ENCODE data around the gene EEF1A2.
"Not testable (repeated sequence)": the region's sequence is repeated elsewhere in the genome, so short reads cannot be mapped to it uniquely, and the experiment has no call there.

Gene EEF1A2

DNA sequence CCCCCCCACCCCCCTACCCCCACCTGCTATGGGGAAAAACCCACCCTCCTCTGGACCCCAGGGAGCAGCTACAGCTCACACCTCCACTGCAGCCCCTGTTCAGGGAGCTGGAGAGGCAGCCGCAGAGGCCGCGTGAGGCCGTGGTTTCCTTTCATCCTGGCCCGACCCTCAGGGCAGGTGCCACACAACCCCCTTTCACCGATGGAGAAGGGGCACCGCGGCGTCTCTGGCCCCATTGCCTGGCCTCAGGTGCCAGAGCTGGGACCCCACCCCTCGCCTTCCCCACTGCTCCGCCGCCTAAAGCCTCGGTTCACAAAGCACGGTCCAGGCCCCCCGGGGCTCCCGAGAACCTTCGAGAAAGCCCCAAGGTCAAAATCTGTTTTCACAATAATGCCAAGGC lies 14.6 kb downstream of the EEF1A2 start:
- no peak overlapping the region for H3K4me3 ChIP-seq (replicated peaks; ENCODE audit: low read depth, low read length)

DNA sequence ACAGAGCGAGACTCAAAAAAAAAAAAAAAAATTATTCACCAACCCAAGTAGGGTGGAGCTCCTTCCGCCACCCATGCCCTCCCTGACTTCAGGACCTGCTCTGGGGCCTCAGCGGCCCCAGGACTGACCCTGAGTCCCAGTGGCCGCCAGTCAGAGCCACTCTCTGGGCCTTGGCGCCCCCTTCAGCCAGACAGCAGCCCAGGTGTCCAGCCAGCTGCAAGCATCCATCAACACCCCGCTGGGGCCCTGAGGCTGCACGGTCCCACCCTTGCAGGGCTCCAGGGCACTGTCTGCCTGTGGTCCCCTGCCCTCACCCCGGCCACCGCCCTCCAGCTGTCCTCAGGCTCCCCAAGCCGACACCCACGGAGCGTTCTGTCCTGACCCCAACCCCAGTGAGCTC lies 15.0 kb downstream of the EEF1A2 start:
- TF ChIP-seq, protein P1, sequence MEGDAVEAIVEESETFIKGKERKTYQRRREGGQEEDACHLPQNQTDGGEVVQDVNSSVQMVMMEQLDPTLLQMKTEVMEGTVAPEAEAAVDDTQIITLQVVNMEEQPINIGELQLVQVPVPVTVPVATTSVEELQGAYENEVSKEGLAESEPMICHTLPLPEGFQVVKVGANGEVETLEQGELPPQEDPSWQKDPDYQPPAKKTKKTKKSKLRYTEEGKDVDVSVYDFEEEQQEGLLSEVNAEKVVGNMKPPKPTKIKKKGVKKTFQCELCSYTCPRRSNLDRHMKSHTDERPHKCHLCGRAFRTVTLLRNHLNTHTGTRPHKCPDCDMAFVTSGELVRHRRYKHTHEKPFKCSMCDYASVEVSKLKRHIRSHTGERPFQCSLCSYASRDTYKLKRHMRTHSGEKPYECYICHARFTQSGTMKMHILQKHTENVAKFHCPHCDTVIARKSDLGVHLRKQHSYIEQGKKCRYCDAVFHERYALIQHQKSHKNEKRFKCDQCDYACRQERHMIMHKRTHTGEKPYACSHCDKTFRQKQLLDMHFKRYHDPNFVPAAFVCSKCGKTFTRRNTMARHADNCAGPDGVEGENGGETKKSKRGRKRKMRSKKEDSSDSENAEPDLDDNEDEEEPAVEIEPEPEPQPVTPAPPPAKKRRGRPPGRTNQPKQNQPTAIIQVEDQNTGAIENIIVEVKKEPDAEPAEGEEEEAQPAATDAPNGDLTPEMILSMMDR (IDR thresholded peaks at IDR 0.05; ENCODE audit: low read length, missing control alignments): peak; percentile 1

More for the DNA sequence above, 14.6 kb downstream of the EEF1A2 start:
- no peak for DNase-seq (ENCODE audit: low read depth)
- TF ChIP-seq, protein P1 (IDR thresholded peaks at IDR 0.05; ENCODE audit: low read length, missing control alignments): no peak

DNA sequence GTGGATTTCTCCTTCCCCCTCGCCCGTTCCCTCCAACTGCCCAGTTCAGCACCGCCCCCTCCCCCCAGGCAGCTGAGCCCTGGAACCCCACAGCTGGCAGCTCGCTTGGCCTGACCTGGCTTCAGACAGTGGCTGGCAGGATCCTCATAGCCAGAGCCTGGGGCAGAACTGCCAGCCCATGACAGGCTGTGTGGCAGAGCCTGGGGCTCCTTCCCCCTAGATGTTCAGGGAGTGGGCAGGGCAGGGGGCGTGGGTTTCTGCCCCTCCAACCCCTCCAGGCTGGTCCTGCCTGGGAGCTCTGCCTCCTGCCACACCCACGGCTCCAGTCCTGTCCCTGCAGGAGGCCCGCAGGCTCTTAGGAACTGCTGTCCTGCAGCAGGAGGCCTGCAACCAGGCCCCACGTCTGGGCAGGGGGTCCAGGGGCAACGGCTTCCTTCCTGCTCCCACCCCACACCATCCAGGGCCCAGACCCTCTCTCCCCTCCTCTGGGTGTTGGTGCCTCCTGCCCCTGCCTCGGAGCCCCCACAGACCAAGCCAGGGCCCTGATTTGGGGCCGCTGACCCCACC lies 16.8 kb downstream of the EEF1A2 start:
- no peak for DNase-seq (ENCODE audit: low read depth)
- no peak overlapping the region for H3K4me3 ChIP-seq (replicated peaks; ENCODE audit: low read depth, low read length)
- TF ChIP-seq, protein P1 (IDR thresholded peaks at IDR 0.05; ENCODE audit: low read length, missing control alignments): no peak

More for the DNA sequence above, 15.0 kb downstream of the EEF1A2 start:
- H3K4me3 ChIP-seq (replicated peaks; ENCODE audit: low read depth, low read length): no peak overlapping the region
- DNase-seq (ENCODE audit: low read depth): no peak

DNA sequence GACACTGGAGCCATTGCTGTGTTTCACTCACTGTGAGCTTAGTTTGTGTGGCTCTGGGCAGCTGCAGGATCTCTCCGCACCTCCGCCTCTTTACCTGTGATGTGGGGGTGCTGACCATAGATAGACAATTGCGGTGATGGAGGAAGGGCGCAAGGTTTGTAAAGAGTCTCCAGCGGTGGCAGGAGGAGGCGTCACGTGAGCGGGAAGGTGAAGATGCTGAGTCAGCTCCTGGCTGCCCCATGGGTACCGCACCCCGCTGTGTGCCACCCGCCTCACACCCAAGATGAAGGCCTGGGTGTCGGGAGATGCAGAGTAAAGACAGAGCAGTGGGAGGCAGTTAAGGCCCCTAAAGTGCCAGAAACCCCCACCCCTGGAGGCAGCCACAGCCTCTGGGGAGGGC lies 17.4 kb downstream of the EEF1A2 start:
- no peak for DNase-seq (ENCODE audit: low read depth)
- TF ChIP-seq, protein P1 (IDR thresholded peaks at IDR 0.05; ENCODE audit: low read length, missing control alignments): no peak
- H3K4me3 ChIP-seq (replicated peaks; ENCODE audit: low read depth, low read length): no peak overlapping the region

DNA sequence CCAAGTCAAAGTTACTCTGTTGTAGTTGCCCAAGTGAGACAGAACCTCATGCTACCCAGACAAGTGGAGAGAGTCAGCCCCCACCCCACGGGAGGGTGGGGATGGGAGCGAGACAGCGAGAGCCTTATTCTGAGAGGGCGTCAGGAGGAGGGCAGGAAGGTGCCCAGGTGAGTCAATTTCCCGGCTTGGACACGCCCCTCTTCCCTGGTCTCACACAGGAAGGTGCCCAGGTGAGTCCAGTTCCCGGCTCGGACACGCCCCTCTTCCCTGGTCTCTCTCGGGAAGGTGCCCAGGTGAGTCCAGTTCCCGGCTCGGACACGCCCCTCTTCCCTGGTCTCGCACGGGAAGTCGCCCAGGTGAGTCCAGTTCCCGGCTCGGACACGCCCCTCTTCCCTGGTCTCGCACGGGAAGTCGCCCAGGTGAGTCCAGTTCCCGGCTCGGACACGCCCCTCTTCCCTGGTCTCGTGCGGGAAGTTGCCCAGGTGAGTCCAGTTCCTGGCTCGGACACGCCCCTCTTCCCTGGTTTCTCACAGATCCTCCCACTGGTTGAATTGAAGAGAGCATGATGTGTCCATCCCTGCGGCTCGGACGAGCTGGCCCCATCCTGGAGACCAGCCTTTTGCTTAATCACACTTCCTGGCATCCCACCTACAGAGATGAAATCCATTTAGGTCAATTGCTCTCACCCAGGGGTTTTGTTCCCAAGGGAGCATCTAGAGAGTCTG lies 19.0 kb downstream of the EEF1A2 start:
- H3K4me3 ChIP-seq (replicated peaks; ENCODE audit: low read depth, low read length); DNase-seq (ENCODE audit: low read depth): not testable (repeated sequence)

DNA sequence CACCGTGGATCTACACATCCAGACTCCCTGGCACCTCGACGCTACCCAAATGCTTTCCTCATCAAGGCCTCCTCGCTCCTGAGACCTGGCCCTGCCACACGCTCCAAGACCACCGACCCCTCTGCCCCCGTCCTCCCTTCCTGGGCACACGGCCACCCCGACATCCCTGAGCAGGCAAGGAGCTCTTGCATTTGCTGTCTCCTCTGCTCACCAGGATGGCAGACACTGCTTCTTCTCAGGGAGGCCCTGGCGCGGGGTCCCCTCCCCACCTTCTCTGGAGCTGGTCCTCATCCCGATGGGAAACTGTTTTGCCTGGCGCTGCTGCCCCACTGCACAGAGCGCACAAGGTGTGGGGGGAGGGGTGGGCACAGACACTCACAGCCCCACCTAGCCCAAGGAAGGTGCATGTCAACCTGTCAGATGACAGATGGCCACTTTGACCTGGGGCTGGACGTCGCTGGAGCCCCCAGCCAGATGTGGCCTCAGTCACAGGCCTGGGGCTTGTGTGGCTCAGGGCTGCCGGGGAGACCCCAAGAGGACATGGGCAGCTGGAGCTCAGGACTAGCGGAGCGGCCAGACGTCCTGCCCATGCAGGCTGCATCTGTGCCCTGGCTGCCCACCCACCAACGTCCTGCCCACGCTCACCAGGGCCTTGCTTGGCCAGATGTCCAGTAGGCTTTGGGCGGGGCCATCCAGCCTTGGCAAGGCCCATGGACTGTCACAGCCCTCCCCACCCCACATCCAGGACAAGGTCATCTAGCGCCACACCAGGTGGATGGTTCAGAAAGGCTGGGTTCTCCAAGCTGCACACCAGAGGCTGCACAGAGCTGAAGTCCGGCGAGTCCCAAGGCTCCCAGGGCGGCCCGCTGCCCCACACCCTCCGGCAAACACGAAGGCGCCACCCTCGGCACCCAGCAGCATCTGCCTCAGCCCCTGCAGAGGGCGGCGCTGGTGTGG lies 20.3 kb downstream of the EEF1A2 start:
- no peak for DNase-seq (ENCODE audit: low read depth)
- no peak overlapping the region for H3K4me3 ChIP-seq (replicated peaks; ENCODE audit: low read depth, low read length)
- TF ChIP-seq, protein P1 (IDR thresholded peaks at IDR 0.05; ENCODE audit: low read length, missing control alignments): no peak

DNA sequence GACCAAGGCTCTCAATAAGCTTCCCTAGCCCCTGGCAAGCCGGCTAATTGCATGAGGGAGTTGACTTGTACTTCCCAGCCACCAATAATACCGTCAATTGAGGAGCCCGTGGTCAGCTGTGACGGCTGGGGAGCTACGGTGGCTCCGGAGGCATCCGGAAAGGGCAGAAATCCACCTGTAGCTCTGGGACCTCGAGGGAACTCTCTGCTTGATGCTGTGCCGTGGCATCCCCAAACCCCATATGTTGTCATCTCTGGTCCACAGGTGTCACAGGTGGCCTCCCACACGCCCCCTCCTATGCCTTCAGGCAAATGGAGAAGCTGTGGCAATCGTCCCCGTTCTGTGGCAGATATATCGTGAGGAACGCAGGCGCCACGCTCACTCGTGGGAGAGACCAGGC lies 20.9 kb downstream of the EEF1A2 start:
- DNase-seq (ENCODE audit: low read depth): no peak
- TF ChIP-seq, protein P1 (IDR thresholded peaks at IDR 0.05; ENCODE audit: low read length, missing control alignments): no peak
- H3K4me3 ChIP-seq (replicated peaks; ENCODE audit: low read depth, low read length): no peak overlapping the region
